HG03460 (cell line): Measurements from ENCODE around the gene CC2D1A.

Experiments
- ATAC-seq: cut with Tn5 transposase; IDR thresholded peaks from one replicate; pipeline ENCODE4 v1.9.1; 2021; ENCODE audit not compliant: unreplicated experiment

CC2D1A gene

GRCh38 chr19:13905634-13906520 is at the start of gene CC2D1A, which contains the start of gene BRME1:
Gene CC2D1A (plus strand): TSS chr19:13906201. CDS start chr19:13906442, 241 bp downstream.
Gene BRME1 (minus strand): TSS chr19:13906117. CDS start chr19:13904892, 1,225 bp downstream.
- peak; percentile 89 for ATAC-seq

- no peak for ATAC-seq
These were observed 49.5 kb upstream of the CC2D1A start for GRCh38 chr19:13856497-13856896.

GRCh38 chr19:13859361-13859880 is 46.6 kb upstream of the CC2D1A start:
- ATAC-seq, result no peak

- ATAC-seq, result no peak
These were observed 45.2 kb upstream of the CC2D1A start for GRCh38 chr19:13860679-13861391.

GRCh38 chr19:13861392-13861713 is 44.6 kb upstream of the CC2D1A start:
- peak; percentile 31 for ATAC-seq

- ATAC-seq, result peak; percentile 60
These were observed 44.1 kb upstream of the CC2D1A start for GRCh38 chr19:13861714-13862531.

GRCh38 chr19:13864046-13864666 is 41.8 kb upstream of the CC2D1A start:
- ATAC-seq, result no peak

- no peak for ATAC-seq
These were observed 41.1 kb upstream of the CC2D1A start for GRCh38 chr19:13864667-13865570.

GRCh38 chr19:13865571-13866462 is 40.2 kb upstream of the CC2D1A start:
- no peak for ATAC-seq

GRCh38 chr19:13866463-13867046 is 39.4 kb upstream of the CC2D1A start:
- ATAC-seq, result no peak

- no peak for ATAC-seq
These were observed 37.3 kb upstream of the CC2D1A start for GRCh38 chr19:13868663-13869062.

- ATAC-seq, result no peak
These were observed 36.7 kb upstream of the CC2D1A start for GRCh38 chr19:13869281-13869680.

GRCh38 chr19:13870873-13871272 is 35.1 kb upstream of the CC2D1A start:
- ATAC-seq, result no peak

- ATAC-seq, result no peak
These were observed 33.7 kb upstream of the CC2D1A start for GRCh38 chr19:13872339-13872694.

- no peak for ATAC-seq
These were observed 33.2 kb upstream of the CC2D1A start for GRCh38 chr19:13872695-13873389.

- no peak for ATAC-seq
These were observed 32.0 kb upstream of the CC2D1A start for GRCh38 chr19:13873834-13874515.

GRCh38 chr19:13875824-13876223 is 30.2 kb upstream of the CC2D1A start:
- no peak for ATAC-seq
